GM12891 (cell line): Measurements from ENCODE around the gene HNRNPK.

Experiments
- DNase-seq: peaks from one replicate; pipeline ENCODE4 v3.0.0; 2011; ENCODE audit warnings: low spot score; ENCODE audit not compliant: insufficient read length
- FAIRE-seq: peaks from 2 replicates; lab custom pipeline; 2011; peaks lifted over from hg19 to GRCh38; lab: Jason Lieb, UNC
- PAX5 ChIP-seq: IDR thresholded peaks from 2 replicates; pipeline ENCODE4 v1.6.1; 2011; ENCODE audit warnings: low read length, moderate library complexity, mild to moderate bottlenecking; ENCODE audit not compliant: insufficient read depth, severe bottlenecking
- POLR2A ChIP-seq: IDR thresholded peaks from 2 replicates; pipeline ENCODE4 v1.6.1; 2011; ENCODE audit warnings: low read depth, low read length, control low read depth
- POLR2AphosphoS5 ChIP-seq: IDR thresholded peaks from 2 replicates; pipeline ENCODE4 v1.6.1; 2011; ENCODE audit warnings: low read depth, low read length, control low read depth
- POU2F2 ChIP-seq: IDR thresholded peaks from 2 replicates; pipeline ENCODE4 v1.6.1; 2011; ENCODE audit warnings: low read depth, mild to moderate bottlenecking, control low read depth, low read length, moderate library complexity
- SPI1 ChIP-seq: IDR thresholded peaks from 2 replicates; pipeline ENCODE4 v1.6.1; 2011; ENCODE audit warnings: low read depth, low read length, control low read depth
- TAF1 ChIP-seq: IDR thresholded peaks from 2 replicates; pipeline ENCODE4 v1.6.1; 2011; ENCODE audit warnings: low read depth, low read length, control low read depth

Gene HNRNPK

GRCh38 chr9:83920469-83920926 lies 59.5 kb downstream of the HNRNPK start:
- TF ChIP-seq PAX5 (no peak), TAF1 (no peak), SPI1 (no peak), POU2F2 (no peak), POLR2A (no peak), POLR2AphosphoS5 (no peak)
- DNase-seq, result peak; percentile 19
- FAIRE-seq, result peak; percentile 47

- no peak for DNase-seq
- TF ChIP-seq POLR2AphosphoS5 (no peak), POLR2A (no peak), TAF1 (no peak), SPI1 (no peak), PAX5 (no peak), POU2F2 (no peak)
- no peak for FAIRE-seq
Observed at GRCh38 chr9:83919111-83919510, 60.9 kb downstream of the HNRNPK start.
